C4-2B (cell line): ENCODE data around the gene GRIA4.

Source experiments
- CTCF ChIP-seq: fragments of 450-650 bp; conservative IDR thresholded peaks from 2 replicates; pipeline ENCODE4 v1.5.1; 2017; ENCODE audit warnings: mild to moderate bottlenecking
- ZFX ChIP-seq: fragments of 450-650 bp; IDR thresholded peaks from 2 replicates; pipeline ENCODE4 v1.6.1; 2017

DNA sequence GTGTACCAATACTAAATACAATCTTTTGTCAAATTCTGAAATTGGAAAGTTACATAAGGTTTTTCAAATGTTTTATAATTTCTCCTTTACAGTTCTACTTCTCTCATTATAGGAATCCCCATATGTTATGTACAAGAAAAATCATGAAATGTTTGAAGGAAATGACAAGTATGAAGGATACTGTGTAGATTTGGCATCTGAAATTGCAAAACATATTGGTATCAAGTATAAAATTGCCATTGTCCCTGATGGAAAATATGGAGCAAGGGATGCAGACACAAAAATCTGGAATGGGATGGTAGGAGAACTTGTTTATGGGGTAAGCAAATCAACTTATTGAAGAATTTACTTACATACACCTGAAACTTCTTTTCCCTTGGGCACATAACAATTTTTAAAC lies 308.7 kb downstream of the GRIA4 start:
- TF ChIP-seq CTCF (no peak), ZFX (no peak)
